ENCODE data around the gene SNRNP27. TPM values are rescaled to one million over a fixed set of nuclear protein-coding genes. Genes with fewer than 3 reads are reported as not detected.

Gene SNRNP27
- total and polyA plus RNA-seq, 9 of the 15 experiments (the other 6 are each of a cell fraction or from before 2014, with no cell fraction given): 29.2 to 102 (median 65.7) TPM

DNA sequence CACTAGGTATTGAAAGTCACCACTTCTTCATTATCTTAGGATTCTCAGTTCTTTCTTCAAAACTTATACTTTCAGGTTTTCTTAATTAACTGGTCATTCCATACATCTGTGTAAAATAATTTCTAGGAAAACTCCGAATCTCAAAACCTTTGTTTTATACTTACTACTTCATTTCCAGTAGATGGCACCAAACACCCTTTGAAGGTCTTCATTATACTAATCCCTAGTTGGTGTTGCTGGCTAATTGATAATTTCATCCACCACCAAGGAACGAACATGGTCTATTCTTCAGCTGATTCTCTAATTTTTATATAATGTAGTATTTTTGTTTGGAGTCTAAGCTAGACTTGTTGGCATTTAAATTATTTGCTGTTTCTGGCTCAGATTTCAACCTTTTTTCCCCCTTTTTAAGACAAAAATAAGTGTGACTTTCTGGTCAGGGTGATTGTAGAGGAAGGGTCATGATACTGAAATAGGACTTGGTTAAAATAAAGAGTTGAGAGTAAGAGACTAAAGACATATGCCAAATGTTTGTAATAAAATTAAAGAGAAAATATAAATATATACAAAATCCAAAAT lies 18.3 kb downstream of the SNRNP27 start (continued):
- TF ChIP-seq CBX8 (IDR thresholded peaks at IDR 0.05; ENCODE audit: borderline replicate concordance, extremely low read depth, low read depth, low read length, poor library complexity, severe bottlenecking) (no peak), RFX7 (CRISPR knock-in tag; IDR thresholded peaks at IDR 0.05) (no peak), EP400 (IDR thresholded peaks at IDR 0.05) (peak; percentile 28; the same call in 1 of the 2 replicates), CBX2 (IDR thresholded peaks at IDR 0.05; ENCODE audit: insufficient read depth, low read length, poor library complexity, severe bottlenecking) (no peak), SP1 (CRISPR knock-in tag; IDR thresholded peaks at IDR 0.05) (no peak), CREB1 (IDR thresholded peaks at IDR 0.05) (no peak), CREB1 (CRISPR knock-in tag; IDR thresholded peaks at IDR 0.05) (no peak), SMAD2 (IDR thresholded peaks at IDR 0.05; ENCODE audit: low read depth, low read length) (no peak), FUS (optimal IDR thresholded peaks at IDR 0.05; ENCODE audit: low read depth, low read length) (no peak), SNIP1 (IDR thresholded peaks at IDR 0.05; ENCODE audit: low read depth) (no peak), ZKSCAN8 (CRISPR knock-in tag; IDR thresholded peaks at IDR 0.05) (no peak), TAF7 (tag; IDR thresholded peaks at IDR 0.05) (no peak), EP300 (IDR thresholded peaks at IDR 0.05; ENCODE audit: low read length) (no peak), TSC22D4 (tag; IDR thresholded peaks at IDR 0.05) (no peak), HCFC1 (IDR thresholded peaks at IDR 0.05; ENCODE audit: low read depth, low read length) (no peak)
- TF ChIP-seq, protein P1, sequence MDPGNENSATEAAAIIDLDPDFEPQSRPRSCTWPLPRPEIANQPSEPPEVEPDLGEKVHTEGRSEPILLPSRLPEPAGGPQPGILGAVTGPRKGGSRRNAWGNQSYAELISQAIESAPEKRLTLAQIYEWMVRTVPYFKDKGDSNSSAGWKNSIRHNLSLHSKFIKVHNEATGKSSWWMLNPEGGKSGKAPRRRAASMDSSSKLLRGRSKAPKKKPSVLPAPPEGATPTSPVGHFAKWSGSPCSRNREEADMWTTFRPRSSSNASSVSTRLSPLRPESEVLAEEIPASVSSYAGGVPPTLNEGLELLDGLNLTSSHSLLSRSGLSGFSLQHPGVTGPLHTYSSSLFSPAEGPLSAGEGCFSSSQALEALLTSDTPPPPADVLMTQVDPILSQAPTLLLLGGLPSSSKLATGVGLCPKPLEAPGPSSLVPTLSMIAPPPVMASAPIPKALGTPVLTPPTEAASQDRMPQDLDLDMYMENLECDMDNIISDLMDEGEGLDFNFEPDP (CRISPR knock-in tag; IDR thresholded peaks at IDR 0.05): no peak
- TF ChIP-seq, protein P2, sequence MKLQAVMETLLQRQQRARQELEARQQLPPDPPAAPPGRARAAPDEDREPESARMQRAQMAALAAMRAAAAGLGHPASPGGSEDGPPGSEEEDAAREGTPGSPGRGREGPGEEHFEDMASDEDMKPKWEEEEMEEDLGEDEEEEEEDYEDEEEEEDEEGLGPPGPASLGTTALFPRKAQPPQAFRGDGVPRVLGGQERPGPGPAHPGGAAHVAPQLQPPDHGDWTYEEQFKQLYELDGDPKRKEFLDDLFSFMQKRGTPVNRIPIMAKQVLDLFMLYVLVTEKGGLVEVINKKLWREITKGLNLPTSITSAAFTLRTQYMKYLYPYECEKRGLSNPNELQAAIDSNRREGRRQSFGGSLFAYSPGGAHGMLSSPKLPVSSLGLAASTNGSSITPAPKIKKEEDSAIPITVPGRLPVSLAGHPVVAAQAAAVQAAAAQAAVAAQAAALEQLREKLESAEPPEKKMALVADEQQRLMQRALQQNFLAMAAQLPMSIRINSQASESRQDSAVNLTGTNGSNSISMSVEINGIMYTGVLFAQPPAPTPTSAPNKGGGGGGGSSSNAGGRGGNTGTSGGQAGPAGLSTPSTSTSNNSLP (IDR thresholded peaks at IDR 0.05; ENCODE audit: borderline replicate concordance, low read depth, low read length): peak; percentile 79; the same call in 1 of the 2 replicates
- TF ChIP-seq, protein P3, sequence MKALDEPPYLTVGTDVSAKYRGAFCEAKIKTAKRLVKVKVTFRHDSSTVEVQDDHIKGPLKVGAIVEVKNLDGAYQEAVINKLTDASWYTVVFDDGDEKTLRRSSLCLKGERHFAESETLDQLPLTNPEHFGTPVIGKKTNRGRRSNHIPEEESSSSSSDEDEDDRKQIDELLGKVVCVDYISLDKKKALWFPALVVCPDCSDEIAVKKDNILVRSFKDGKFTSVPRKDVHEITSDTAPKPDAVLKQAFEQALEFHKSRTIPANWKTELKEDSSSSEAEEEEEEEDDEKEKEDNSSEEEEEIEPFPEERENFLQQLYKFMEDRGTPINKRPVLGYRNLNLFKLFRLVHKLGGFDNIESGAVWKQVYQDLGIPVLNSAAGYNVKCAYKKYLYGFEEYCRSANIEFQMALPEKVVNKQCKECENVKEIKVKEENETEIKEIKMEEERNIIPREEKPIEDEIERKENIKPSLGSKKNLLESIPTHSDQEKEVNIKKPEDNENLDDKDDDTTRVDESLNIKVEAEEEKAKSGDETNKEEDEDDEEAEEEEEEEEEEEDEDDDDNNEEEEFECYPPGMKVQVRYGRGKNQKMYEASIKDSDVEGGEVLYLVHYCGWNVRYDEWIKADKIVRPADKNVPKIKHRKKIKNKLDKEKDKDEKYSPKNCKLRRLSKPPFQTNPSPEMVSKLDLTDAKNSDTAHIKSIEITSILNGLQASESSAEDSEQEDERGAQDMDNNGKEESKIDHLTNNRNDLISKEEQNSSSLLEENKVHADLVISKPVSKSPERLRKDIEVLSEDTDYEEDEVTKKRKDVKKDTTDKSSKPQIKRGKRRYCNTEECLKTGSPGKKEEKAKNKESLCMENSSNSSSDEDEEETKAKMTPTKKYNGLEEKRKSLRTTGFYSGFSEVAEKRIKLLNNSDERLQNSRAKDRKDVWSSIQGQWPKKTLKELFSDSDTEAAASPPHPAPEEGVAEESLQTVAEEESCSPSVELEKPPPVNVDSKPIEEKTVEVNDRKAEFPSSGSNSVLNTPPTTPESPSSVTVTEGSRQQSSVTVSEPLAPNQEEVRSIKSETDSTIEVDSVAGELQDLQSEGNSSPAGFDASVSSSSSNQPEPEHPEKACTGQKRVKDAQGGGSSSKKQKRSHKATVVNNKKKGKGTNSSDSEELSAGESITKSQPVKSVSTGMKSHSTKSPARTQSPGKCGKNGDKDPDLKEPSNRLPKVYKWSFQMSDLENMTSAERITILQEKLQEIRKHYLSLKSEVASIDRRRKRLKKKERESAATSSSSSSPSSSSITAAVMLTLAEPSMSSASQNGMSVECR (CRISPR knock-in tag; IDR thresholded peaks at IDR 0.05): no peak
- TF ChIP-seq, protein P4, sequence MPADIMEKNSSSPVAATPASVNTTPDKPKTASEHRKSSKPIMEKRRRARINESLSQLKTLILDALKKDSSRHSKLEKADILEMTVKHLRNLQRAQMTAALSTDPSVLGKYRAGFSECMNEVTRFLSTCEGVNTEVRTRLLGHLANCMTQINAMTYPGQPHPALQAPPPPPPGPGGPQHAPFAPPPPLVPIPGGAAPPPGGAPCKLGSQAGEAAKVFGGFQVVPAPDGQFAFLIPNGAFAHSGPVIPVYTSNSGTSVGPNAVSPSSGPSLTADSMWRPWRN (IDR thresholded peaks at IDR 0.05; ENCODE audit: low read depth): no peak
- TF ChIP-seq, protein P5, sequence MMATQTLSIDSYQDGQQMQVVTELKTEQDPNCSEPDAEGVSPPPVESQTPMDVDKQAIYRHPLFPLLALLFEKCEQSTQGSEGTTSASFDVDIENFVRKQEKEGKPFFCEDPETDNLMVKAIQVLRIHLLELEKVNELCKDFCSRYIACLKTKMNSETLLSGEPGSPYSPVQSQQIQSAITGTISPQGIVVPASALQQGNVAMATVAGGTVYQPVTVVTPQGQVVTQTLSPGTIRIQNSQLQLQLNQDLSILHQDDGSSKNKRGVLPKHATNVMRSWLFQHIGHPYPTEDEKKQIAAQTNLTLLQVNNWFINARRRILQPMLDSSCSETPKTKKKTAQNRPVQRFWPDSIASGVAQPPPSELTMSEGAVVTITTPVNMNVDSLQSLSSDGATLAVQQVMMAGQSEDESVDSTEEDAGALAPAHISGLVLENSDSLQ (IDR thresholded peaks at IDR 0.05): no peak
